HG02571 (cell line): ENCODE measurements around the gene GRIK5.
"Not testable (repeated sequence)": the region's sequence is repeated elsewhere in the genome, so short reads cannot be mapped to it uniquely, and the experiment has no call there.

ENCODE experiments used
- ATAC-seq: cut with Tn5 transposase; IDR thresholded peaks from one replicate; pipeline ENCODE4 v1.9.1; 2021; ENCODE audit warnings: mild to moderate bottlenecking, moderate library complexity; ENCODE audit not compliant: unreplicated experiment

The GRIK5 gene, protein sequence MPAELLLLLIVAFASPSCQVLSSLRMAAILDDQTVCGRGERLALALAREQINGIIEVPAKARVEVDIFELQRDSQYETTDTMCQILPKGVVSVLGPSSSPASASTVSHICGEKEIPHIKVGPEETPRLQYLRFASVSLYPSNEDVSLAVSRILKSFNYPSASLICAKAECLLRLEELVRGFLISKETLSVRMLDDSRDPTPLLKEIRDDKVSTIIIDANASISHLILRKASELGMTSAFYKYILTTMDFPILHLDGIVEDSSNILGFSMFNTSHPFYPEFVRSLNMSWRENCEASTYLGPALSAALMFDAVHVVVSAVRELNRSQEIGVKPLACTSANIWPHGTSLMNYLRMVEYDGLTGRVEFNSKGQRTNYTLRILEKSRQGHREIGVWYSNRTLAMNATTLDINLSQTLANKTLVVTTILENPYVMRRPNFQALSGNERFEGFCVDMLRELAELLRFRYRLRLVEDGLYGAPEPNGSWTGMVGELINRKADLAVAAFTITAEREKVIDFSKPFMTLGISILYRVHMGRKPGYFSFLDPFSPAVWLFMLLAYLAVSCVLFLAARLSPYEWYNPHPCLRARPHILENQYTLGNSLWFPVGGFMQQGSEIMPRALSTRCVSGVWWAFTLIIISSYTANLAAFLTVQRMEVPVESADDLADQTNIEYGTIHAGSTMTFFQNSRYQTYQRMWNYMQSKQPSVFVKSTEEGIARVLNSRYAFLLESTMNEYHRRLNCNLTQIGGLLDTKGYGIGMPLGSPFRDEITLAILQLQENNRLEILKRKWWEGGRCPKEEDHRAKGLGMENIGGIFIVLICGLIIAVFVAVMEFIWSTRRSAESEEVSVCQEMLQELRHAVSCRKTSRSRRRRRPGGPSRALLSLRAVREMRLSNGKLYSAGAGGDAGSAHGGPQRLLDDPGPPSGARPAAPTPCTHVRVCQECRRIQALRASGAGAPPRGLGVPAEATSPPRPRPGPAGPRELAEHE

DNA sequence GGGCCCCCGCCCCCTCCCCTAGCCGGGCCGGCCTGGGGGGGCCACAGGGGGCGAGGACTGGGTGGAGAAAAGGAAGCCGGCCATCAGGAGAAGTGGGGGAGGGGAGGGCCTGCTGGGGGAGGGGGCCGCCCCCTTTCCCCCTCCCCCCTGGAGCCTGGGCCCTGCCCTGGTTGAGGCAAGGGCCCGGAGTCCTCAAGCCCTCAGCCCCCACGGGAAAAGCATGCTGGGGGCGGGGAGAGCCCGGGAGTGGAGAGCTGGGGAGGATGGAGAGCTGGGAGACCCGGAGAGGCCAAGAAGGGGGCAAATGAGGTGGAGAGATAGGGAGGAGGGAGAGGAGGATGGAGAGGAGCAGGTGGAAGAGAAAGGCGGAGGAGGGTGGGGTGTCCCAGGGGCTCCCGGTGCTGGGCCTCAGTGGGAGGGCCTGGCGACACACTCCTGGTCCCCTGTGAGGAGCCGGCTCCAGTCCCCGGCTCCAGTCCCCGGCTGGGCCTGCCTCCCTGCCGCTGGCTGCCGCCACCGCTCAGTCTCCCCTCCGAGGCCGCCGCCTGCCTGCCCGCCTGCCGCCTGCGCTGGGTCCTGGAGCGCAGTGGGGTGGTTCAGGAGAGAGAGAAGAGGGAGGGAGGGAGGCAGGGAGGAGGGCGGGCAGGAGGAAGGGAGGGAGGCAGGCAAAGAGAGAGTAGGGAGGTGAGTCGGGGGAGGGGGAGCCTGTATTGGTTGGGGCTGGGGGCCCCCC is at the start of gene GRIK5:
Gene GRIK5 (minus strand): TSS at position 588 of the 733 bp plus-strand sequence. CDS start 4,436 bp downstream, outside the sequence.
- no peak for ATAC-seq

GRCh38 chr19:42117076-42117475 is 47.1 kb upstream of the GRIK5 start:
- no peak for ATAC-seq

- ATAC-seq: no peak
Observed at GRCh38 chr19:42116308-42117075, 46.5 kb upstream of the GRIK5 start.

- ATAC-seq: no peak
Observed at GRCh38 chr19:42115705-42116104, 45.7 kb upstream of the GRIK5 start.

DNA sequence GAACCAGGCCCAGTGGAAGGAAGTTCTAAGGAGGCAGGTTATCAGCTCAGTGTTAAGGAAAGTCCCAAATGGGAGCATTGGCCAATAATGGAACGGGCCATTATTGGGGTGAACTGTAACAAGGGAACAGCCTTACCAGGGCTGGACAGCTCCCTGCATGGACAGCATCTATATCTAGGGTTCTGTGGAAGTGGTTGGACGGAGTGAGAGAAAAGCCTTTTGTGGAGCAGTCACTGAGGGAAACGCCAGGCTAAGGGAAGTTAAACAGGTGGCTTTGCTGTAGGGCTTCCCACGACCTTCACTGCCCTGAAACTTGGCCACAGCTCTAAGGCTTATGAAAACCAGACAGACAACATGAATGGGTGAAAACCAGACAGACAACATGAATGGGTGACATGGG is 45.2 kb upstream of the GRIK5 start:
- no peak for ATAC-seq

- peak; percentile 55 for ATAC-seq
Observed at GRCh38 chr19:42114412-42114811, 44.4 kb upstream of the GRIK5 start.

GRCh38 chr19:42113641-42114348 is 43.8 kb upstream of the GRIK5 start:
- peak; percentile 39 for ATAC-seq

DNA sequence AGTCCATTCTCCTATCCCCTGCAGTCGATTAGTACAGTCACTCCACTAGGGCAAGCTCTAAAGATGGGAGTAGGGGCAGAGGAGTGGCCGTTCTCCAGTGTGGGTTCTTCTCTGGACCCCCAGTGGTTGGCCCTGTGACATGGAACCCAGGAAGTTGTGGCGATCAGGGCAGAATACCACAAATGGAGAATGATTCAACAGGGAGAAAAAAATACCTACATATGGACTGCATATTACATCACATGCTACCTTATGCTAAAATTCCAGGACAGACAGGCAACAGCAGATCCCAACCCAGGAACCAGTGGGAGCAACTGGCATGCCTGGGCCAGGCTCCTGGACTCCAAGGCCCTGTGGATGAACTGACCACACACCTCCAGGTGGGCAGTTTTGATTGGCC is 41.8 kb upstream of the GRIK5 start:
- ATAC-seq: no peak

DNA sequence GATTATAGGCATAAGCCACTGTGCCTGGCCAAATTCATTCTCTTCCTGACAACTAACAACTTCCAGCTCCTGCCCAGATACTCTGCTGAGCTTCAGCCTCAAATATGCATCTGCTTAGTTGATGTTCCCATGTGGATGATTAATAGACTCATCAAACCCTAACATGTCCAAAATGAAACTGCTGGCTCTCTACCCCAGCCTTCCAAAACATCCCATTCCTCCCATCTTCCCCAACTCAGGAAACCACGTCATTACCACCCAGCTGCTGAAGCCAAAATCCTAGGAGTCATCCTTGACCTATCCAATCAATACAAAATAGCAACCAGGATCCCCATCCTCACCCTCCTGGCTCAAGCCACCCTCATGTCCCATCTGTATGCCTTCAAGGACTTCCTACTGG is 41.4 kb upstream of the GRIK5 start:
- ATAC-seq: no peak

DNA sequence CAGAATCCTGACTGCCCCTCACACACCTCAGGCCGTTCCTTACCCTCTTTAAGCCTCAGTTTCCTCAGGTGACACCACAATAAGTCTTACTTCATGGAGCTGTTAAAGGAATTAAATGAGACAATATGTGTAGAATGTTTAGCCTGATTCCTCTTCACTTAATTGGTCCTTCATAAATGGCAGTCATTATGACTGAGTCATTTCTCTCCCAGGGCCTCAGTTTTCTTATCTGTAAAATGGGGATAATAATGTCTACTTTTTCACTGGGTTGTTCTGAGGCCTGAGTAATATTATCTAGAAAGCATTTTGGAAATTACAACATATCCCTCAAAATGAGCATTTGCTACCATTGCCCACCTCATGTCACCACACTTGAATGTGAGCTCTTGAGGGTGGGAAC is 40.7 kb upstream of the GRIK5 start:
- no peak for ATAC-seq

DNA sequence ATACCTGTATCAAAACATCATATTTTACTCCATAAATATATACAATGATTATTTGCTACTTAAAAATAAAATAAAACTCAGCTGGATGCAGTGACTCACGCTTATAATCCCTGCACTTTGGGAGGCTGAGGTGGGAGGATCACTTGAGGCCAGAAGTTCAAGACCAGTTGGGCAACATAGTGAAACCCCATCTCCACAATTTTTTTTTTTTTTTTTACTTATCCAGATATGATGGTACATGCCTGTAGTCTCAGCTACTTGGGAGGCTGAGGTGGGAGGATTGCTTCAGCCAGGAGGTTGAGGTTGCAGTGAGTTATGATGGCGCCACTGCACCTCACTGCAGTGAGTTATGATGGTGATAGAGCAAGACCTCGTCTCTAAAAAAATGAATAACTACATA is 39.9 kb upstream of the GRIK5 start:
- ATAC-seq: no peak

GRCh38 chr19:42108527-42109389 is 38.8 kb upstream of the GRIK5 start:
- peak; percentile 52 for ATAC-seq

DNA sequence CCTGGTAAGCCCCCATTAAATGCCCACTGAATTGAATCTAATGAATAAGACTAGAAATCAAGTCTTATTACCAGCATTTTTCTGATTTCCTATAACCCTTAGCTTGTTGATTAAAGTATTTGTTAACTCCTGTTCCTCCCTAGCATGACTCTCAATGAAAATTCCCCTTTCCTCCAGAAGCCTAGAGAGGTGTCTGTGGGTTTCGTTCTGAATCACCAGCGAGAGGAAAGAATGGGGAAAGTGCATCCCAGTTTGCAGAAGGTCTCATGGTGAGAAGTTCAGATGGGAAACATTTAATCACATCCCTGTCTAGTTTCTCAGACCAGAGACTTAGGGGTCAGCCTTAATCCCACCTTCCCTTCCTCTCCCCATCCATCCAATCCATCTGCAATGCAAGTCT is 35.4 kb upstream of the GRIK5 start:
- no peak for ATAC-seq

- no peak for ATAC-seq
Observed at GRCh38 chr19:42102877-42103276, 32.9 kb upstream of the GRIK5 start.

DNA sequence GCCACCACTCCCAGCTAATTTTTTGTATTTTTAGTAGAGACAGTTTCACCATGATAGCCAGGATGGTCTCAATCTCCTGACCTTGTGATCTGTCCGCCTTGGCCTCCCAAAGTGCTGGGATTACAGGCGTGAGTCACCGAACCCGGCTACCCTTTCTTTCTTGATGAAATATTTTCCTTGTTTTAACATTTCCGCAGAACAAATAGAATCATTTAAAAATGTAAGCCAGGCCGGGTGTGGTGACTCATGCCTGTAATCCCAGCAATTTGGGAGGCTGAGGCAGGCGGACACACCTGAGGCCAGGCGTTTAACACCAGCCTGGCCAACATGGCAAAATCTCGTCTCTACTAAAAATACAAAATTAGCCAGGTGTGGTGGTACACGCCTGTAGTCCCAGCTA is 30.2 kb upstream of the GRIK5 start:
- not testable (repeated sequence) for ATAC-seq

DNA sequence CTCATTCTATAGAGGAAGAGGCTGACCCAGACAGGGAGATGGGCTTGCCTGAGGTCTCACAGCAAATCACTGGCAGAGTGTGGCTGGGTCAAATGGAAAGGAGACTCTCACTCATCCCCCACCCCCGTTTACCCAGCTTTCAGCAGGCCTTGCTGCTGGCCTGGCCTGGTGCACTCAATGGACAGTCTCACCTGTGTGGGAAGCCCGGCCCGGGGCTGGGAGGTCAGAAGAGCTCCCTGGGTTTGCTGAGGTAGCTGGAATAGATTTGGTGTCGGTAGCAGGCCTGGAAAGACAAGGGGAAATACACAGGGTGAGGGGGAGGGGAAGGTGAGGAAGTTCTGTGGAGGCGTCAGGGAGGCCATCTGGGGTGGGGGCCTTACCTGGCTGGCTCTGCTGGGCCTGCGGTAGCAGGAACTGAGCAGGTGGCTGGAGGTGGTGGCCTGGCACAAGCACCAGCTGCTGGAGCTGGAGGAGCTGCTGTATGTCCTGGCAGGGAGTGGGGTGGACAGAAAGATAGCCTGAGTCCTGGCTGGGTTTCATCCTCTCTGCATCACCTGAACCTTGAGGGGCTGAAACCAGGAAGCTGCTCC is 29.4 kb upstream of the GRIK5 start:
- no peak for ATAC-seq

GRCh38 chr19:42098781-42099180 is 28.8 kb upstream of the GRIK5 start:
- ATAC-seq: no peak

- ATAC-seq: no peak
Observed at GRCh38 chr19:42097461-42097860, 27.5 kb upstream of the GRIK5 start.
